HEK293 (cell line): Measurements from ENCODE around the gene SH3GL1.

ENCODE experiments used
- CTCF ChIA-PET: fragments of 350-600 bp; formaldehyde crosslinking; extraction: SDS; loops from one replicate; lab custom pipeline; 2021; ENCODE audit warnings: antibody characterized with exemption; lab: Yijun Ruan, JAX
- POLR2A ChIA-PET: fragments of 300-600 bp; formaldehyde crosslinking; extraction: SDS; loops from one replicate; lab custom pipeline; 2020; ENCODE audit warnings: antibody characterized with exemption, inconsistent platforms; lab: Yijun Ruan, JAX
- H3K27ac ChIP-seq: fragments of 200-500 bp; sonication (Bioruptor generic); 2 replicates; pipeline ENCODE4 v1.5.1; 2014; ENCODE audit warnings: low read depth, low read length, control low read depth, inconsistent platforms; ENCODE audit errors: extremely low read depth
- H3K36me3 ChIP-seq, 2 experiments: fragments of 200-500 bp in 1 of 2; sonication (Bioruptor generic) in 1 of 2; 1 replicate in 1 of 2; 2 replicates in 1 of 2; pipeline ENCODE4 v1.5.1; 2014 to 2017; ENCODE audit warnings: inconsistent platforms in 2 of 2, low read length in 2 of 2; ENCODE audit not compliant: control insufficient read depth in 2 of 2, insufficient read depth in 1 of 2
- H3K4me1 ChIP-seq: fragments of 200-500 bp; sonication (Bioruptor generic); 2 replicates; pipeline ENCODE4 v1.5.1; 2014; ENCODE audit warnings: mild to moderate bottlenecking, low read length, inconsistent platforms; ENCODE audit not compliant: control insufficient read depth, insufficient read depth
- H3K4me3 ChIP-seq: 2 replicates; pipeline ENCODE4 v1.5.1; 2011; ENCODE audit warnings: low read depth, mild to moderate bottlenecking, control low read depth, low read length, moderate library complexity
- H3K9me3 ChIP-seq: fragments of 200-500 bp; sonication (Bioruptor generic); 2 replicates; pipeline ENCODE4 v1.5.1; 2014; ENCODE audit warnings: low read depth, low read length, inconsistent platforms; ENCODE audit not compliant: control insufficient read depth, insufficient read depth
- GLIS1 ChIP-seq: fragments of 450-650 bp; formaldehyde crosslinking; IDR thresholded peaks from 2 replicates; pipeline ENCODE4 v1.5.1; 2016; ENCODE audit warnings: missing biosample characterization, missing genetic modification characterization
- MEIS1 ChIP-seq: sonication (generic); formaldehyde crosslinking; IDR thresholded peaks from 2 replicates; pipeline ENCODE4 v1.8.1; 2022; ENCODE audit warnings: missing genetic modification reagents, mild to moderate bottlenecking, borderline replicate concordance
- MZF1 ChIP-seq: fragments of 450-650 bp; formaldehyde crosslinking; IDR thresholded peaks from 2 replicates; pipeline ENCODE4 v1.5.1; 2017; ENCODE audit warnings: missing biosample characterization, missing genetic modification characterization, borderline replicate concordance
- PRDM1 ChIP-seq: fragments of 450-650 bp; formaldehyde crosslinking; IDR thresholded peaks from 2 replicates; pipeline ENCODE4; 2016; ENCODE audit warnings: missing biosample characterization, missing genetic modification characterization
- SALL2 ChIP-seq: fragments of 450-650 bp; formaldehyde crosslinking; IDR thresholded peaks from 2 replicates; pipeline ENCODE4 v1.5.0; 2017; ENCODE audit warnings: missing biosample characterization, mild to moderate bottlenecking, missing genetic modification characterization, borderline replicate concordance
- ZNF121 ChIP-seq: fragments of 450-650 bp; formaldehyde crosslinking; IDR thresholded peaks from 2 replicates; pipeline ENCODE4 v1.5.1; 2016; ENCODE audit warnings: missing biosample characterization, missing genetic modification characterization
- ZNF148 ChIP-seq: fragments of 450-650 bp; formaldehyde crosslinking; IDR thresholded peaks from 2 replicates; pipeline ENCODE4 v1.5.0; 2017; ENCODE audit warnings: missing biosample characterization, missing genetic modification characterization, borderline replicate concordance
- ZNF202 ChIP-seq: fragments of 450-650 bp; formaldehyde crosslinking; IDR thresholded peaks from 2 replicates; pipeline ENCODE4 v1.5.1; 2016; ENCODE audit warnings: missing biosample characterization, missing genetic modification characterization, borderline replicate concordance
- ZNF221 ChIP-seq: fragments of 450-650 bp; formaldehyde crosslinking; IDR thresholded peaks from 2 replicates; pipeline ENCODE4 v1.5.1; 2017; ENCODE audit warnings: missing biosample characterization, missing genetic modification characterization, borderline replicate concordance
- ZNF350 ChIP-seq: fragments of 450-650 bp; formaldehyde crosslinking; IDR thresholded peaks from 2 replicates; pipeline ENCODE4 v1.5.0; 2017; ENCODE audit warnings: missing biosample characterization, mild to moderate bottlenecking, missing genetic modification characterization
- ZNF501 ChIP-seq: fragments of 450-650 bp; formaldehyde crosslinking; IDR thresholded peaks from 2 replicates; pipeline ENCODE4 v1.5.1; 2016; ENCODE audit warnings: missing biosample characterization, missing genetic modification characterization
- ZNF510 ChIP-seq: fragments of 450-650 bp; formaldehyde crosslinking; IDR thresholded peaks from 2 replicates; pipeline ENCODE4 v1.5.1; 2018; ENCODE audit warnings: mild to moderate bottlenecking, missing genetic modification characterization, missing biosample characterization; ENCODE audit not compliant: insufficient replicate concordance
- ZNF530 ChIP-seq: fragments of 450-650 bp; formaldehyde crosslinking; IDR thresholded peaks from 2 replicates; pipeline ENCODE4 v1.5.1; 2016; ENCODE audit warnings: low read depth, missing biosample characterization, missing genetic modification characterization
- ZNF548 ChIP-seq: fragments of 450-650 bp; formaldehyde crosslinking; IDR thresholded peaks from 2 replicates; pipeline ENCODE4 v1.5.1; 2016; ENCODE audit warnings: missing biosample characterization, missing genetic modification characterization
- ZNF664 ChIP-seq: fragments of 450-650 bp; formaldehyde crosslinking; IDR thresholded peaks from 2 replicates; pipeline ENCODE4 v1.5.1; 2016; ENCODE audit warnings: missing biosample characterization, missing genetic modification characterization
- ZNF837 ChIP-seq: fragments of 450-650 bp; formaldehyde crosslinking; IDR thresholded peaks from 2 replicates; pipeline ENCODE4 v1.5.1; 2016; ENCODE audit warnings: missing biosample characterization, missing genetic modification characterization
- TF ChIP-seq, protein P1 (sequence below): fragments of 450-650 bp; formaldehyde crosslinking; IDR thresholded peaks from 2 replicates; pipeline ENCODE4 v1.5.1; 2016; ENCODE audit warnings: missing biosample characterization, missing genetic modification characterization

Gene SH3GL1

GRCh38 chr19:4444765-4445741 lies 44.7 kb upstream of the SH3GL1 start (continued):
- TF ChIP-seq, protein P1, sequence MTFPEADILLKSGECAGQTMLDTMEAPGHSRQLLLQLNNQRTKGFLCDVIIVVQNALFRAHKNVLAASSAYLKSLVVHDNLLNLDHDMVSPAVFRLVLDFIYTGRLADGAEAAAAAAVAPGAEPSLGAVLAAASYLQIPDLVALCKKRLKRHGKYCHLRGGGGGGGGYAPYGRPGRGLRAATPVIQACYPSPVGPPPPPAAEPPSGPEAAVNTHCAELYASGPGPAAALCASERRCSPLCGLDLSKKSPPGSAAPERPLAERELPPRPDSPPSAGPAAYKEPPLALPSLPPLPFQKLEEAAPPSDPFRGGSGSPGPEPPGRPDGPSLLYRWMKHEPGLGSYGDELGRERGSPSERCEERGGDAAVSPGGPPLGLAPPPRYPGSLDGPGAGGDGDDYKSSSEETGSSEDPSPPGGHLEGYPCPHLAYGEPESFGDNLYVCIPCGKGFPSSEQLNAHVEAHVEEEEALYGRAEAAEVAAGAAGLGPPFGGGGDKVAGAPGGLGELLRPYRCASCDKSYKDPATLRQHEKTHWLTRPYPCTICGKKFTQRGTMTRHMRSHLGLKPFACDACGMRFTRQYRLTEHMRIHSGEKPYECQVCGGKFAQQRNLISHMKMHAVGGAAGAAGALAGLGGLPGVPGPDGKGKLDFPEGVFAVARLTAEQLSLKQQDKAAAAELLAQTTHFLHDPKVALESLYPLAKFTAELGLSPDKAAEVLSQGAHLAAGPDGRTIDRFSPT (tag by site-specific recombination), result peak; percentile 51; the same call in 1 of the 2 replicates

DNA sequence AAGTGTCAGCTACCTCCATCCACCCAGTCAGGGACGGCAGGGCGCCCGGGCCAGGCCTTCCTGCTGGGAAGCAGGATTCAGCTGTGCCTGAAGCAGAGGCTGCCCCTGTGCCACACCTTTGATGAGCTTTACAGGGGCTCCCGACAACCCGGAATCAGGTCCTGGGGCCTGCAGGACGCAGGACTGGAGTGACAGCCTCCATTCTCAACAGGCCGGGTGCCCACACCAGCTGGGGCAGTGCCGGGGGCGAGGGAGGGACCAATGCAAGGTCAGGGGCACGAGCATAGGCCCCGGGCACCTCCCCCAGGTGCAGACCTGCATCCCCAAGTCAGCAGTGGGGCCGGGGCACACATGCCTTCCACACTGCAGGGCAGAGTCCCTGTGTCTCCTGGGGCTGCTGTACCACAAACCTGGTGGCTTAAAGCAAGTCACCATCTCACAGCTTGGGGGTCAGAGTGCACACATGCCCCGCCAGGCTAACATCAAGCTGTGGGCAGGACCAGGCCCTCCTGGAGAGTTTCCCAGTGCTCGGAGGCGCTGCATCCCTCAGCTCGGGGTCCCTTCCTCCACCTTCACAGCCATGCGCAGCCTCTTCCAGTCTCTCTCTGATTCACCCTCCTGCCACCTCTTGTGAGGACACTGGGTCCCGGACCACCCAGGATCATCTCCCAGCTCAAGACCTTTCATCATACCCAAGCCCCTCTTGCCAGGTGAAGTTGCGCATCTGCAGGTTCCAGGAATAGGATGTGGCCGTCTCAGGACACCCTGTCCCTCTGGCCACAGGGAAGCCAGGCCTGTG lies 43.8 kb upstream of the SH3GL1 start:
- H3K27ac ChIP-seq, result no peak overlapping the region
- no peak overlapping the region for H3K4me3 ChIP-seq
- CTCF ChIA-PET, result no interaction called here
- POLR2A ChIA-PET, result interaction anchor here (0.7 to 1.8 kb wide), 4 partner anchors 8 to 27 kb away, joined by 3 to 6 read pairs (median 4); partner anchors contain the start of gene HDGFL2
- no peaks in the 10 kb centered on the region for H3K9me3 ChIP-seq
- no peaks in the 10 kb centered on the region for H3K4me1 ChIP-seq
- TF ChIP-seq ZNF837 (tag by site-specific recombination), result no peak
- no peak for TF ChIP-seq MEIS1 (CRISPR knock-in tag)
- TF ChIP-seq ZNF510, result no peak
- no peak for TF ChIP-seq ZNF221
- TF ChIP-seq ZNF548 (tag by site-specific recombination), result no peak
- no peak for TF ChIP-seq ZNF350 (tag by site-specific recombination)
- no peak for TF ChIP-seq ZNF121 (tag by site-specific recombination)
- no peak for TF ChIP-seq ZNF148 (tag by site-specific recombination)
- TF ChIP-seq ZNF501 (tag by site-specific recombination), result no peak
- TF ChIP-seq MZF1, result no peak
- TF ChIP-seq SALL2, result no peak
- peak; percentile 97 for TF ChIP-seq ZNF530 (tag by site-specific recombination)
- no peak for TF ChIP-seq ZNF202
- TF ChIP-seq PRDM1 (tag by site-specific recombination), result no peak
- TF ChIP-seq, protein P1 (tag by site-specific recombination), result peak; percentile 58
- TF ChIP-seq GLIS1, result peak; percentile 3; the same call in 1 of the 2 replicates
- no peak for TF ChIP-seq ZNF664 (tag by site-specific recombination)
- peaks cover 15 to 90% of the 10 kb centered on the region in 2 experiments; a peak in 2 of 3 replicates for H3K36me3 ChIP-seq
